Tibial artery (tissue), 4 donors: Measurements from ENCODE around the gene M1AP.
A peak's percentile ranks its signal among the peaks of the same experiment; 100 is the strongest.

Experiments used
- DNase-seq, 2 donors: peaks; one replicate each; pipeline ENCODE4 v3.0.0-alpha.2; 2019
- H3K27ac ChIP-seq, 2 donors: fragments of 200-600 bp; sonication (generic) in 1 of 2; 1 replicate in 1 of 2; 2 replicates in 1 of 2; pipeline ENCODE4 v1.5.1; 2018 to 2019; ENCODE audit warnings: mild to moderate bottlenecking in 1 of 2
- H3K27me3 ChIP-seq, 2 donors: fragments of 200-600 bp; sonication (generic) in 1 of 2; one replicate each; pipeline versions ENCODE4 v1.5.1 to v1.6.0; 2016 to 2019
- H3K36me3 ChIP-seq, 3 donors: fragments of 200-600 bp; sonication (generic) in 2 of 3; one replicate each; pipeline ENCODE4 v1.5.1; 2016 to 2019; ENCODE audit warnings: mild to moderate bottlenecking in 2 of 3
- H3K4me1 ChIP-seq, 4 donors: fragments of 200-600 bp; sonication (generic) in 2 of 4; 1 replicate in 3 of 4; 2 replicates in 1 of 4; pipeline ENCODE4 v1.5.1; 2016 to 2019
- H3K4me3 ChIP-seq, 2 donors: fragments of 200-600 bp; sonication (generic) in 1 of 2; 1 replicate in 1 of 2; 2 replicates in 1 of 2; pipeline ENCODE4 v1.5.1; 2018 to 2019; ENCODE audit warnings: mild to moderate bottlenecking in 2 of 2
- H3K9me3 ChIP-seq, 3 donors: fragments of 200-600 bp; sonication (generic) in 1 of 3; one replicate each; pipeline ENCODE4 v1.5.1; 2016 to 2019
- intact Hi-C: fragments of 100-400 bp; cut with DNase I; formaldehyde crosslinking; loops from one replicate; pipeline ENCODE4 v1.15.0; 2023; ENCODE audit warnings: low total_unique reads
- TF ChIP-seq, protein P1 (sequence below), 2 experiments: fragments of 200-600 bp in 1 of 2; fragments of 450-650 bp in 1 of 2; IDR thresholded peaks; one replicate each; pipeline ENCODE4 v1.5.1; 2017 to 2019; ENCODE audit warnings: antibody characterized with exemption in 2 of 2, mild to moderate bottlenecking in 1 of 2, moderate library complexity in 1 of 2

Gene M1AP

DNA sequence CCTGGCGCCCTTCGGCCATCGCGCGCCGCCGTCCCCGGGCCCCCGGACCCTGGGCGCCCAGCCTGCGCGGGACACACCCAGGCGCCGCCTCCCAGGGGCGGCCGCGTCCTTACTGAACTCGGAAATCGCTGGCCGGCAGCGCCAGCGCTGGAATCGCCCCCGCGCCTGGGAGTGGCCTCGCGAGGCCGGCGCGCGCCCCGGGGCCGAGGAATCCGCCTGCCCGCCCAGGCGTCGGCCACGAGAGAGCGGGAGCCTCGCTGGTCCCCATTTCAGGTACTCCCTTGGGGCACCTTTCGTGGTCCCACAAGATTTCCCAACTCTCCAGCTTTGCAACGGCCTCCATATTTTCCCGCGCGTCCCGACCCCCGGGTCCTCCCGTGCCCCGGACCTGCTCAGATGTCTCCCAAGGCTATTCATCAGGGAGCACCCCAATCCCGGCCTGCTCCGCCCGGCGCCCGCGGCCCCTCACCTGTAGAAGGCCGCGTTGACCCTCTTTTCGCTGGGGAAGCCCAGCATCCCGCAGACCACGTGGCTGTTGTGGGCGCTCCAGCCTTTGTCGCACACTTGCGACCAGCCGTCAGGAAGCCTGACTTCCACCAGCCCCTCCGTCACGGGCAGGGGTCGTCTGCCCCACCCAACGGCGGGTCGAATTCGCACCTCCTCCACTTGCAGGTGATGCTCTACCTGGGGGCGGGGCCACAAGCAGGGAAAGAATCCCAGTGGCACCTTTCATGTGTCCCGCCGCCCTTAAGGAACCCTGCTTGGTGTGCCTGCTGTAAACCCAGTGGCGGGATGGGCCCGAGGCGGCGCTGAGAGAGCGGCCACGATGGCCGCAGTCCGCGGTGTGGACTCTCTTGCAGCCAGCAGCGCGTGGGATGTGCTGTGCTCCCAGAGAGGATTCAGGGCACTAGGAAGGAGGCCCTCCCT is 99.0 kb downstream of the M1AP start:
- TF ChIP-seq, protein P1, sequence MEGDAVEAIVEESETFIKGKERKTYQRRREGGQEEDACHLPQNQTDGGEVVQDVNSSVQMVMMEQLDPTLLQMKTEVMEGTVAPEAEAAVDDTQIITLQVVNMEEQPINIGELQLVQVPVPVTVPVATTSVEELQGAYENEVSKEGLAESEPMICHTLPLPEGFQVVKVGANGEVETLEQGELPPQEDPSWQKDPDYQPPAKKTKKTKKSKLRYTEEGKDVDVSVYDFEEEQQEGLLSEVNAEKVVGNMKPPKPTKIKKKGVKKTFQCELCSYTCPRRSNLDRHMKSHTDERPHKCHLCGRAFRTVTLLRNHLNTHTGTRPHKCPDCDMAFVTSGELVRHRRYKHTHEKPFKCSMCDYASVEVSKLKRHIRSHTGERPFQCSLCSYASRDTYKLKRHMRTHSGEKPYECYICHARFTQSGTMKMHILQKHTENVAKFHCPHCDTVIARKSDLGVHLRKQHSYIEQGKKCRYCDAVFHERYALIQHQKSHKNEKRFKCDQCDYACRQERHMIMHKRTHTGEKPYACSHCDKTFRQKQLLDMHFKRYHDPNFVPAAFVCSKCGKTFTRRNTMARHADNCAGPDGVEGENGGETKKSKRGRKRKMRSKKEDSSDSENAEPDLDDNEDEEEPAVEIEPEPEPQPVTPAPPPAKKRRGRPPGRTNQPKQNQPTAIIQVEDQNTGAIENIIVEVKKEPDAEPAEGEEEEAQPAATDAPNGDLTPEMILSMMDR (IDR thresholded peaks at IDR 0.05), result no peak
- Histone ChIP-seq H3K4me3 (peak overlapping the region; percentile 52 to 65), H3K27ac (peak overlapping the region; percentile 63 to 77), H3K36me3 (no peaks in the 10 kb centered on the region), H3K9me3 (no peaks in the 10 kb centered on the region), H3K27me3 (no peaks in the 10 kb centered on the region), H3K4me1 (peaks cover 0 to 33% (median 26%) of the 10 kb centered on the region in 4 donors)
- peak; percentile 65 to 83 for DNase-seq
- intact Hi-C loops, result no loop called here

DNA sequence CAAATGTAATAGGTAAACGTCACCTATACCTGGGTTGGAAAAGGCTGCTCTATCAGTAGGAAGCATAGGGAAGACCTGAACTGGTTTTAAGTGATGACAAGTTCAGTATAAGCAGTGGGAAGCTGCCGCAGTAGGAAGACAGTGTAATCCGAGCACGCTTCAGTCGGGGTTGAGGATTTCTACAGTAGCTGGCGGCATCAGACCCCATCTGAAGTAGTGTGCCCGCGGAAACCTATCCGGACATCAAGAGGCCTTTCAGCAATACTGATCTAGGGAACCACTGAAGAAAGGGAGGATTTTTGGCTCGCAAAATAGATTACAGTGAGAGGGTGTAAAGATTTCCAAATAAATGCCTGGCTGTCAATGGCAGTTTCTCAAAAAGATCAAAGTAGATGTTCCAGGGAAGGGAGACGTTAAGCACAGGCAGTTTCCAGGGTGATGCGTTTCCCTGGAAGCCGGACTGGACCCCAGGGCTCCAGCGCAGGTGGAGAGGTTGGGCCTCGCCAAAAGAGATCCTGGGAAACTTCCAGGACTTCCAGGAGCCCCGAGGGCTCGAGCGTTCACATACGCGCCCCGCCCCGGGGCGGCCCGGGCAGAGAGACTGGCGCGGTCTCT is 99.7 kb downstream of the M1AP start:
- intact Hi-C loops, result no loop called here

DNA sequence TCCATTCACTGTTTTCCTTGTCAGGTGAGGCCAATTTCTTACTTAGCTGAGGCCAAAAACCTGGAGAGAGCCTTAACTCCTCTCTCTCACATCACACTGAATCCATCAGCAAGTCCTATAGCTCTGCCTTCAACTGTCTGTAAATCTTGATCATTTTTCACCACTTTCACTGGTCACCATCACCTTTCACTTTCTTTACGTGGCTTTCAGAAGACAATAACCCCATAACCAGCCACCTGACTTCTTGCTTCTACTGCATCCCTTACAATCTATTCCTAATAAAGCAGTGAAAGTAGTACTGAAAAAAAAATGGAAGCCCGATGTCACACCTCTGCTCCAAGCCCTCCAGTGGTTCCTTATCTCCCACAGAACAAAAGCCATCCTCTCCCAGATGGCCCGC is 102.1 kb downstream of the M1AP start:
- Histone ChIP-seq H3K36me3 (no peaks in the 10 kb centered on the region), H3K4me3 (no peak overlapping the region), H3K27me3 (no peaks in the 10 kb centered on the region), H3K4me1 (peaks cover 0 to 20% (median 14%) of the 10 kb centered on the region in 4 donors), H3K27ac (no peak overlapping the region), H3K9me3 (no peaks in the 10 kb centered on the region)
- TF ChIP-seq, protein P1 (IDR thresholded peaks at IDR 0.05), result no peak
- no peak for DNase-seq
- intact Hi-C loops, result no loop called here

More for the DNA sequence above, 99.7 kb downstream of the M1AP start:
- no peaks in the 10 kb centered on the region for H3K9me3 ChIP-seq
- H3K27me3 ChIP-seq, result no peaks in the 10 kb centered on the region
- peak overlapping the region; percentile 52 to 65 for H3K4me3 ChIP-seq
- H3K4me1 ChIP-seq, result peaks cover 0 to 29% (median 22%) of the 10 kb centered on the region in 4 donors
- no peaks in the 10 kb centered on the region for H3K36me3 ChIP-seq
- no peak for DNase-seq
- peak overlapping the region; percentile 63 to 77 for H3K27ac ChIP-seq
- TF ChIP-seq, protein P1 (IDR thresholded peaks at IDR 0.05), result no peak

- Histone ChIP-seq H3K4me3 (no peak overlapping the region), H3K9me3 (no peaks in the 10 kb centered on the region), H3K36me3 (no peaks in the 10 kb centered on the region), H3K27ac (no peak overlapping the region), H3K4me1 (peaks cover 0 to 14% (median 11%) of the 10 kb centered on the region in 4 donors), H3K27me3 (no peaks in the 10 kb centered on the region)
- intact Hi-C loops, result no loop called here
- TF ChIP-seq, protein P1 (IDR thresholded peaks at IDR 0.05), result no peak
- no peak for DNase-seq
Observed at GRCh38 chr2:74544634-74545033, 103.5 kb downstream of the M1AP start.

- TF ChIP-seq, protein P1 (IDR thresholded peaks at IDR 0.05), result no peak
- Histone ChIP-seq H3K4me3 (no peak overlapping the region), H3K4me1 (no peaks in the 10 kb centered on the region), H3K9me3 (no peaks in the 10 kb centered on the region), H3K27me3 (no peaks in the 10 kb centered on the region), H3K27ac (no peak overlapping the region), H3K36me3 (no peaks in the 10 kb centered on the region)
- intact Hi-C loops, result no loop called here
- no peak for DNase-seq
Observed at GRCh38 chr2:74542978-74543377, 105.2 kb downstream of the M1AP start.
